HEK293 (cell line): ENCODE data around the gene METTL22.

Experiments used
- CTCF ChIA-PET: fragments of 350-600 bp; formaldehyde crosslinking; extraction: SDS; loops from one replicate; lab custom pipeline; 2021; ENCODE audit warnings: antibody characterized with exemption; lab: Yijun Ruan, JAX
- POLR2A ChIA-PET: fragments of 300-600 bp; formaldehyde crosslinking; extraction: SDS; loops from one replicate; lab custom pipeline; 2020; ENCODE audit warnings: antibody characterized with exemption, inconsistent platforms; lab: Yijun Ruan, JAX
- H3K27ac ChIP-seq: fragments of 200-500 bp; sonication (Bioruptor generic); 2 replicates; pipeline ENCODE4 v1.5.1; 2014; ENCODE audit warnings: low read depth, low read length, control low read depth, inconsistent platforms; ENCODE audit errors: extremely low read depth
- H3K36me3 ChIP-seq, 2 experiments: fragments of 200-500 bp in 1 of 2; sonication (Bioruptor generic) in 1 of 2; 1 replicate in 1 of 2; 2 replicates in 1 of 2; pipeline ENCODE4 v1.5.1; 2014 to 2017; ENCODE audit warnings: inconsistent platforms in 2 of 2, low read length in 2 of 2; ENCODE audit not compliant: control insufficient read depth in 2 of 2, insufficient read depth in 1 of 2
- H3K4me1 ChIP-seq: fragments of 200-500 bp; sonication (Bioruptor generic); 2 replicates; pipeline ENCODE4 v1.5.1; 2014; ENCODE audit warnings: mild to moderate bottlenecking, low read length, inconsistent platforms; ENCODE audit not compliant: control insufficient read depth, insufficient read depth
- H3K4me3 ChIP-seq: 2 replicates; pipeline ENCODE4 v1.5.1; 2011; ENCODE audit warnings: low read depth, mild to moderate bottlenecking, control low read depth, low read length, moderate library complexity
- H3K9me3 ChIP-seq: fragments of 200-500 bp; sonication (Bioruptor generic); 2 replicates; pipeline ENCODE4 v1.5.1; 2014; ENCODE audit warnings: low read depth, low read length, inconsistent platforms; ENCODE audit not compliant: control insufficient read depth, insufficient read depth
- ATF2 ChIP-seq: fragments of 450-650 bp; formaldehyde crosslinking; IDR thresholded peaks from 2 replicates; pipeline ENCODE4 v1.5.1; 2016; ENCODE audit warnings: missing biosample characterization, missing genetic modification characterization, low read depth
- EGR2 ChIP-seq: fragments of 450-650 bp; formaldehyde crosslinking; IDR thresholded peaks from 2 replicates; pipeline ENCODE4 v1.5.1; 2016; ENCODE audit warnings: low read depth, missing biosample characterization, missing genetic modification characterization
- IKZF3 ChIP-seq: fragments of 450-650 bp; IDR thresholded peaks from 2 replicates; pipeline ENCODE4 v1.5.0; 2018; ENCODE audit warnings: missing biosample characterization, mild to moderate bottlenecking, missing genetic modification characterization, moderate library complexity
- KLF8 ChIP-seq: fragments of 450-650 bp; formaldehyde crosslinking; IDR thresholded peaks from 2 replicates; pipeline ENCODE4 v1.5.1; 2016; ENCODE audit warnings: missing biosample characterization, missing genetic modification characterization
- OSR2 ChIP-seq: fragments of 450-650 bp; formaldehyde crosslinking; IDR thresholded peaks from 2 replicates; pipeline ENCODE4 v1.5.1; 2016; ENCODE audit warnings: missing biosample characterization, missing genetic modification characterization
- OVOL3 ChIP-seq: fragments of 450-650 bp; formaldehyde crosslinking; IDR thresholded peaks from 2 replicates; pipeline ENCODE4 v1.5.1; 2016; ENCODE audit warnings: missing biosample characterization, missing genetic modification characterization
- PATZ1 ChIP-seq: fragments of 450-650 bp; formaldehyde crosslinking; IDR thresholded peaks from 2 replicates; pipeline ENCODE4 v1.5.1; 2016; ENCODE audit warnings: missing biosample characterization, missing genetic modification characterization
- PRDM6 ChIP-seq: fragments of 450-650 bp; formaldehyde crosslinking; IDR thresholded peaks from 2 replicates; pipeline ENCODE4 v1.5.1; 2017; ENCODE audit warnings: missing biosample characterization, missing genetic modification characterization
- REPIN1 ChIP-seq: fragments of 450-650 bp; formaldehyde crosslinking; IDR thresholded peaks from 2 replicates; pipeline ENCODE4 v1.5.1; 2017; ENCODE audit warnings: missing biosample characterization, missing genetic modification characterization, low read depth
- SP7 ChIP-seq: fragments of 450-650 bp; formaldehyde crosslinking; IDR thresholded peaks from 2 replicates; pipeline ENCODE4 v1.5.1; 2016; ENCODE audit warnings: missing biosample characterization, missing genetic modification characterization
- ZBTB21 ChIP-seq: fragments of 450-650 bp; formaldehyde crosslinking; IDR thresholded peaks from 2 replicates; pipeline ENCODE4 v1.5.1; 2017; ENCODE audit warnings: missing biosample characterization, missing genetic modification characterization
- ZBTB6 ChIP-seq: fragments of 450-650 bp; formaldehyde crosslinking; IDR thresholded peaks from 2 replicates; pipeline ENCODE4 v1.5.1; 2017; ENCODE audit warnings: missing biosample characterization, missing genetic modification characterization
- ZBTB8A ChIP-seq: fragments of 450-650 bp; formaldehyde crosslinking; IDR thresholded peaks from 2 replicates; pipeline ENCODE4 v1.5.1; 2016; ENCODE audit warnings: missing biosample characterization, missing genetic modification characterization
- ZIC2 ChIP-seq: fragments of 450-650 bp; formaldehyde crosslinking; IDR thresholded peaks from 2 replicates; pipeline ENCODE4 v1.5.1; 2016; ENCODE audit warnings: missing biosample characterization, missing genetic modification characterization
- ZNF221 ChIP-seq: fragments of 450-650 bp; formaldehyde crosslinking; IDR thresholded peaks from 2 replicates; pipeline ENCODE4 v1.5.1; 2017; ENCODE audit warnings: missing biosample characterization, missing genetic modification characterization, borderline replicate concordance
- ZNF223 ChIP-seq: fragments of 450-650 bp; formaldehyde crosslinking; IDR thresholded peaks from 2 replicates; pipeline ENCODE4 v1.5.1; 2016; ENCODE audit warnings: missing biosample characterization, missing genetic modification characterization
- ZNF274 ChIP-seq, 2 experiments: fragments of 200-500 bp in 1 of 2; fragments of 450-650 bp in 1 of 2; sonication (Bioruptor generic) in 1 of 2; formaldehyde crosslinking in 1 of 2; IDR thresholded peaks; 2 replicates each; pipeline versions ENCODE4 v1.5.1 to v1.6.1; 2014 to 2016; ENCODE audit warnings: borderline replicate concordance in 1 of 2, inconsistent platforms in 1 of 2, low read length in 1 of 2, missing biosample characterization in 1 of 2, missing genetic modification characterization in 1 of 2
- ZNF473 ChIP-seq: fragments of 450-650 bp; formaldehyde crosslinking; IDR thresholded peaks from 2 replicates; pipeline ENCODE4 v1.5.1; 2017; ENCODE audit warnings: missing biosample characterization, missing genetic modification characterization
- ZNF510 ChIP-seq: fragments of 450-650 bp; formaldehyde crosslinking; IDR thresholded peaks from 2 replicates; pipeline ENCODE4 v1.5.1; 2018; ENCODE audit warnings: mild to moderate bottlenecking, missing genetic modification characterization, missing biosample characterization; ENCODE audit not compliant: insufficient replicate concordance
- ZNF629 ChIP-seq: fragments of 450-650 bp; formaldehyde crosslinking; IDR thresholded peaks from 2 replicates; pipeline ENCODE4 v1.5.1; 2017; ENCODE audit warnings: missing biosample characterization, missing genetic modification characterization
- ZNF654 ChIP-seq: fragments of 450-650 bp; formaldehyde crosslinking; IDR thresholded peaks from 2 replicates; pipeline ENCODE4 v1.5.1; 2016; ENCODE audit warnings: low read depth, missing biosample characterization, missing genetic modification characterization
- ZNF660 ChIP-seq: fragments of 450-650 bp; IDR thresholded peaks from 2 replicates; pipeline ENCODE4 v1.5.1; 2018; ENCODE audit warnings: missing biosample characterization, mild to moderate bottlenecking, missing genetic modification characterization
- ZNF843 ChIP-seq: fragments of 450-650 bp; formaldehyde crosslinking; IDR thresholded peaks from 2 replicates; pipeline ENCODE4 v1.5.1; 2016; ENCODE audit warnings: missing biosample characterization, missing genetic modification characterization

The METTL22 gene

GRCh38 chr16:8621222-8621571 is 301 bp upstream of the METTL22 start:
- Histone ChIP-seq H3K4me3 (peak overlapping the region; percentile 85), H3K36me3 (peaks cover 11 to 22% of the 10 kb centered on the region in 2 experiments; a peak in 2 of 3 replicates), H3K27ac (no peak overlapping the region), H3K9me3 (no peaks in the 10 kb centered on the region), H3K4me1 (peaks cover 4% of the 10 kb centered on the region; the same call in 1 of the 2 replicates)
- POLR2A ChIA-PET, result no interaction called here
- TF ChIP-seq ZBTB6 (tag by site-specific recombination) (no peak), PRDM6 (tag by site-specific recombination) (no peak), EGR2 (no peak), ZNF843 (tag by site-specific recombination) (no peak), OSR2 (tag by site-specific recombination) (peak; percentile 25; the same call in 1 of the 2 replicates)
- CTCF ChIA-PET, result interaction anchor here (0.6 to 1.2 kb wide), 3 partner anchors 20 to 65 kb away, joined by 3 read pairs; no protein-coding TSS in a partner anchor

- peak overlapping the region; percentile 85 for H3K4me3 ChIP-seq
- H3K4me1 ChIP-seq, result peaks cover 4% of the 10 kb centered on the region; the same call in 1 of the 2 replicates
- peaks cover 11 to 28% of the 10 kb centered on the region in 2 experiments; a peak in 2 of 3 replicates for H3K36me3 ChIP-seq
- H3K27ac ChIP-seq, result peak overlapping the region; percentile 71; the same call in 1 of the 2 replicates
- TF ChIP-seq OVOL3 (tag by site-specific recombination) (0 out of 2 replicates have a peak, but pooled peaks have one; percentile 3), KLF8 (tag by site-specific recombination) (no peak), ZNF629 (tag by site-specific recombination) (no peak), ZNF223 (tag by site-specific recombination) (peak; percentile 82)
- POLR2A ChIA-PET, result interaction anchor here (0.8 kb wide), 1 partner anchor 130 kb away, joined by 3 read pairs; no protein-coding TSS in a partner anchor
- H3K9me3 ChIP-seq, result no peaks in the 10 kb centered on the region
- CTCF ChIA-PET, result interaction anchor here (0.7 to 0.9 kb wide), 2 partner anchors 53 to 56 kb away, joined by 3 read pairs; no protein-coding TSS in a partner anchor
Observed at GRCh38 chr16:8622315-8622656, 788 bp downstream of the METTL22 start.

- no peaks in the 10 kb centered on the region for H3K9me3 ChIP-seq
- ChIA-PET POLR2A (no interaction called here), CTCF (interaction anchor here (0.6 to 1.7 kb wide), 3 partner anchors 9 to 56 kb away, joined by 3 to 5 read pairs (median 3); no protein-coding TSS in a partner anchor)
- peaks cover 4% of the 10 kb centered on the region; the same call in 1 of the 2 replicates for H3K4me1 ChIP-seq
- no peak overlapping the region for H3K4me3 ChIP-seq
- H3K36me3 ChIP-seq, result peaks cover 14 to 42% of the 10 kb centered on the region in 2 experiments; a peak in 2 of 3 replicates
- TF ChIP-seq ZNF510 (tag by site-specific recombination) (no peak), ZNF629 (tag by site-specific recombination) (peak; percentile 88), ZNF660 (tag by site-specific recombination) (0 out of 2 replicates have a peak, but pooled peaks have one; percentile 32), ZNF473 (tag by site-specific recombination) (no peak), ZBTB8A (tag by site-specific recombination) (no peak), ATF2 (tag by site-specific recombination) (peak; percentile 65; the same call in 1 of the 2 replicates), ZBTB21 (tag by site-specific recombination) (peak; percentile 66), ZIC2 (tag by site-specific recombination) (peak; percentile 58), REPIN1 (no peak), PATZ1 (peak; percentile 60; the same call in 1 of the 2 replicates), ZNF274 (IDR thresholded peaks at IDR 0.05; ENCODE audit: low read length) (no peak), ZNF274 (tag by site-specific recombination; IDR thresholded peaks at IDR 0.05; ENCODE audit: borderline replicate concordance) (no peak), ZNF221 (tag by site-specific recombination) (no peak), SP7 (tag by site-specific recombination) (peak; percentile 37; the same call in 1 of the 2 replicates), IKZF3 (tag by site-specific recombination) (peak; percentile 67; the same call in 1 of the 2 replicates), ZNF654 (tag by site-specific recombination) (0 out of 2 replicates have a peak, but pooled peaks have one; percentile 6)
- TF ChIP-seq, all 188 proteins: peak for 9
- no peak overlapping the region for H3K27ac ChIP-seq
Observed at GRCh38 chr16:8623634-8624033, 2.1 kb downstream of the METTL22 start.
